HAP-1 (cell line): ENCODE results near the gene ANKS1B.
A peak's percentile ranks its signal among the peaks of the same experiment; 100 is the strongest.

ENCODE experiments used
- DNase-seq, 2 experiments: peaks; one replicate each; pipeline ENCODE4 v3.0.0-alpha.2; 2016 to 2020; ENCODE audit warnings: low spot score in 2 of 2
- H3K27me3 ChIP-seq: fragments of 250-450 bp; sonication (Bioruptor Pico); 2 replicates; pipeline ENCODE4 v1.5.1; 2020; ENCODE audit warnings: low read depth, mild to moderate bottlenecking, moderate library complexity
- H3K36me3 ChIP-seq: fragments of 250-450 bp; sonication (Bioruptor Pico); replicated peaks from 2 replicates; pipeline ENCODE4 v1.5.1; 2020; ENCODE audit warnings: mild to moderate bottlenecking
- H3K4me1 ChIP-seq: fragments of 250-450 bp; sonication (Bioruptor Pico); 2 replicates; pipeline ENCODE4 v1.5.1; 2020; ENCODE audit warnings: mild to moderate bottlenecking
- H3K4me3 ChIP-seq: fragments of 250-450 bp; sonication (Bioruptor Pico); 2 replicates; pipeline ENCODE4 v1.5.1; 2020; ENCODE audit warnings: mild to moderate bottlenecking, moderate library complexity
- H3K9me3 ChIP-seq: fragments of 250-450 bp; sonication (Bioruptor Pico); 2 replicates; pipeline ENCODE4 v1.5.1; 2020; ENCODE audit warnings: mild to moderate bottlenecking, moderate library complexity
- in situ Hi-C: fragments of 300-500 bp; cut with MboI; formaldehyde crosslinking; loops from 3 replicates; pipeline ENCODE4 v1.14.3; 2020; ENCODE audit warnings: low sequenced_read_pairs, inconsistent platforms, mixed read lengths

ANKS1B gene

DNA sequence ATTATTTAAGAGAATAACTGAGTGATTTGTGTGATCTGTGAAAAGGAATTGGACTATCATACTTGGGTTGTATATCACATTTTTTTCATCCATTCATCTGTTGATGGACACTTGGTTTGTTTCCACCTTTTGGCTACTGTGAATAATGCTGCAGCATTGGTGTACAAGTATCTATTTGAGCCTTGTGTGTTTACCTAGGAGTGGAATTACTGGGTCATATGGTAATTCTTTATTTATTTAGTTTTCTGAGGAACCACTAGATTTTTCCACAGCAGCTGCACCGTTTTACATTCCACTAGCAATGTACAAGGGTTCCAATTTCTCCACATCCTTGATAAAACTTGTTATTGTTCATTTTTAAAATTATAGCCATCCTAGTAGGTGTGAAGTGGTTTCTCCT is 1283.6 kb downstream of the ANKS1B start:
- Histone ChIP-seq H3K4me3 (no peak overlapping the region), H3K27me3 (no peaks in the 10 kb centered on the region), H3K36me3 (no peaks in the 10 kb centered on the region; the same call in none of the 2 replicates), H3K9me3 (no peaks in the 10 kb centered on the region), H3K4me1 (peaks cover 3% of the 10 kb centered on the region)
- DNase-seq, result no peak
- in situ Hi-C loops, result no loop called here

GRCh38 chr12:98699586-98699985 is 1285.2 kb downstream of the ANKS1B start:
- Histone ChIP-seq H3K4me3 (no peak overlapping the region), H3K4me1 (no peaks in the 10 kb centered on the region), H3K36me3 (no peaks in the 10 kb centered on the region; the same call in 1 of the 2 replicates), H3K27me3 (no peaks in the 10 kb centered on the region), H3K9me3 (no peaks in the 10 kb centered on the region)
- in situ Hi-C loops, result no loop called here
- no peak for DNase-seq

DNA sequence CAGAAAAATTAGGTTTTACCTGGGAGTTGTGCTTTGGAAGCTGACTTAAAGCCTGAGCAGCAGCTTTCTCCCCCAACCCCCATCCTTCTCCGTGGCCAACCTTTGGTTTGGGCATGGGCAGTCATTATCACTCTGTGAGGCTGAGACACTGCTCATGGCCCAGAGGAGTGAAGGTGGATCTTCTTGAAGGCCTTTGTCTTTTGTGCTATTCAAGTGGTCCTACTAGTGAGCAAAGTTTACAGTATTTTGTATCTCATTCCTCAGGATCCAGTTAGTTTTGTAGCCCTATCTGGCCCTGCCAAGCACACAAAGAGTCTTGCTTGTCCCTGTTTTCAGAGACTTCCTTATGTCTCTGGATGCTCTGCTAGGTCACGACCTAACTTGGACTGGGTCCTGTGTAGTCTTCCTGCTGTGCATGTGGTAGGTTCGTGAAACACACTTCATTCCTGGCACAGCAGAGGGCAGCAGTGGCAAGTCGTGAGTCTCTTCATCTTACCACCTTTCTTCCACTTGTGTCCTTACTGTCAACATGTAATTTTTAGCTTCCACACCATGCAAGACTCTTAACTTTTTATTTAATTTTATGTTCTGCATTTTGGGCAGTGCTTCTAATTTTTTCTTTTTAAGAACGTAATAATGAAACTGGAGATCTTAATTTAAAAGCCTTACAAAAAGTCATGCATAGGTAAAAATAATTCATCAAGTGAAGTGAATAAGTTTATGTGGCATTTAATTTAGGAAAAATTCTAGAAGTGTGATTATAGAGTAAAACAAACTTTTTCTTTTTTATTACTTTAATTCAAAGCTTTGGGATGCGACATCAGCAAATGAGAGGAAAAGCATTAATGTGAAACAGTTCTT is 1285.9 kb downstream of the ANKS1B start:
- H3K27me3 ChIP-seq, result no peaks in the 10 kb centered on the region
- no peaks in the 10 kb centered on the region for H3K9me3 ChIP-seq
- H3K4me3 ChIP-seq, result no peak overlapping the region
- H3K36me3 ChIP-seq, result no peaks in the 10 kb centered on the region; the same call in 1 of the 2 replicates
- no peaks in the 10 kb centered on the region for H3K4me1 ChIP-seq
- DNase-seq, result peak; percentile 23 to 60
- in situ Hi-C loops, result no loop called here

DNA sequence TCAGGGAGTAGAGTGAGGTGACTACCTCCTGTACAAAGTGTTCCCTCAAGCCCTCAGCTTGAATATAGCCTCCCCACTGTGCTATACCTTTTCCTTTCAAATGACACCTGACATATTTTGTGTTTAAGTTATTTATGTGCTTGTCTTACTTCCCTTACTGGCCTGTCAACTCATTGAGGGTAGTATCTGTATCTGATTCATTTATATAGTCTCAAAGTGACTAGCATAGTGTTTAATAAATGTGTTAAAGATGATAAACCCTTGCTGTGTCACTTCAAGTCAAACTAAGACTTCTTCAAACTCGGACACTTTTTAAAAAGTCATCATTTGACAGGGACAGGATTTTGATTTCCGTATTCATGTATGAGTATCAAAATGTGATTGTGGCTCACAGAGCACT is 1287.5 kb downstream of the ANKS1B start:
- H3K36me3 ChIP-seq, result no peaks in the 10 kb centered on the region; the same call in 1 of the 2 replicates
- in situ Hi-C loops, result no loop called here

DNA sequence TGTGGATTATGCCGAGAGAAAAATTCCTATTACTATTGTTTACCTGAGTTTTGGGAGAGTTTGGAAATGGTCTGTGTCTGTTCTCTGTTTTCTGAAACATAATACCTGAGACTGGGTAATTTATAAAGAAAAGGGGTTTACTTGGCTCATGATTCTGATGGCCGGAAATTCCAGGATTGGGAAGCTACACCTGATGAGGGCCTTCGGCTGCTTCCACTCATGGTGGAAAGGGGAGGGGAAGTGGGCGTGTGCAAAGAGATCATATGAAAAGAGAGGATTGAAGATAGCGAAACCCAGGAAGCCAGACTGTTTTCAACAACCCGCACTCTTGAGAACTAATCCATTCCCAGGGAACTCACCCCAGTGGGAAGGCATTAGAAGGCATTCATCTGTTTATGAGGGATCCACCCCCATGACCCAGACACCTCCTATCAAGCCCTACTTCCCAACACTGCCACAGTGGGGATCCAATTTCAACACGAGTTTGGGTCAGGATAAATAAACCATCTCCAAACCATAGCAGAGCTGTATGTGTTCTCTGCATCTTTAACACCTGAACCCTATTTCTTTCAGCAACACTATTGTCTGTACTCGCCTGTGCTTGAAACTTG is 1288.6 kb downstream of the ANKS1B start:
- no peak for DNase-seq
- no peak overlapping the region for H3K4me3 ChIP-seq
- no peaks in the 10 kb centered on the region for H3K4me1 ChIP-seq
- H3K36me3 ChIP-seq, result no peaks in the 10 kb centered on the region; the same call in 1 of the 2 replicates
- H3K27me3 ChIP-seq, result no peaks in the 10 kb centered on the region
- in situ Hi-C loops, result no loop called here
- H3K9me3 ChIP-seq, result no peaks in the 10 kb centered on the region

More for the DNA sequence above, 1287.5 kb downstream of the ANKS1B start:
- H3K9me3 ChIP-seq, result no peaks in the 10 kb centered on the region
- H3K4me3 ChIP-seq, result no peak overlapping the region
- H3K4me1 ChIP-seq, result no peaks in the 10 kb centered on the region
- DNase-seq, result no peak
- H3K27me3 ChIP-seq, result no peaks in the 10 kb centered on the region

GRCh38 chr12:98691351-98691750 is 1293.4 kb downstream of the ANKS1B start:
- no peak for DNase-seq
- in situ Hi-C loops, result no loop called here
- H3K4me1 ChIP-seq, result no peaks in the 10 kb centered on the region
- H3K4me3 ChIP-seq, result no peak overlapping the region
- H3K27me3 ChIP-seq, result no peaks in the 10 kb centered on the region
- peaks cover 6% of the 10 kb centered on the region for H3K36me3 ChIP-seq
- no peaks in the 10 kb centered on the region for H3K9me3 ChIP-seq

DNA sequence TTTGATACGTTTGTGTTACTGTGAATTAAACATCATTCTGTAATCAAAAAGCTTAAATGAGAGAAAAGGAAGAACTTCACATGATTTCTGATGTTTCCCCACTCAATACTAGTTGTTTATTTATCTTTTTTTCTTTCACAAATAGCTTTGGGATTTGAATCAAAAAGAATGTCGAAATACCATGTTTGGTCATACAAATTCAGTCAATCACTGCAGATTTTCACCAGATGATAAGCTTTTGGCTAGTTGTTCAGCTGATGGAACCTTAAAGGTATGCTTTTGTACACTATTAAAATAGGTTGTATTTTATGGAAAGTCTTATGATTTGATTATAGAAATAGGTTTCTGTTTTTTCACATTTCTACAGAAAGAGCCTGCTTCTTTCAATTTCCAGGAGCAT is 1298.1 kb downstream of the ANKS1B start:
- in situ Hi-C loops, result no loop called here
- Histone ChIP-seq H3K36me3 (peaks cover 32% of the 10 kb centered on the region), H3K4me3 (no peak overlapping the region), H3K4me1 (no peaks in the 10 kb centered on the region), H3K9me3 (no peaks in the 10 kb centered on the region), H3K27me3 (no peaks in the 10 kb centered on the region)
- no peak for DNase-seq
